Measurements from ENCODE around the gene FAM120AOS. TPM values are rescaled to one million over a fixed set of nuclear protein-coding genes. Genes with fewer than 3 reads are reported as not detected.

The FAM120AOS gene
- total RNA-seq, 1 donor from 2014 or later = 40.9 TPM

- Mint-ChIP-seq H3K27ac (no peak overlapping the region), H3K36me3 (peaks cover 40% of the 10 kb centered on the region), H3K4me1 (peaks cover 2% of the 10 kb centered on the region), H3K9me3 (no peaks in the 10 kb centered on the region), H3K27me3 (ENCODE audit: insufficient read depth, low read depth) (peaks cover 4% of the 10 kb centered on the region), H3K4me3 (no peak overlapping the region)
- no peaks in the 10 kb centered on the region for H3K9me3 ChIP-seq (ENCODE audit: low read depth)
- no peaks in the 10 kb centered on the region for H3F3A ChIP-seq (ENCODE audit: low read depth)
- H3K36me3 ChIP-seq = no peaks in the 10 kb centered on the region
- no peak overlapping the region for H3K4me2 ChIP-seq
- no peak for DNase-seq (ENCODE audit: low spot score)
- no peak overlapping the region for H3K9ac ChIP-seq
- no peak overlapping the region for H3K27ac ChIP-seq
- no peak overlapping the region for H2AFZ ChIP-seq (replicated peaks)
- peaks cover 4% of the 10 kb centered on the region for H4K20me1 ChIP-seq (ENCODE audit: low read depth)
- peaks cover 3% of the 10 kb centered on the region for H3K79me2 ChIP-seq (ENCODE audit: low read depth)
- H3K27me3 ChIP-seq = no peaks in the 10 kb centered on the region
- TF ChIP-seq EZH2 (IDR thresholded peaks at IDR 0.05) (no peak), CTCF (IDR thresholded peaks at IDR 0.05) (no peak), EZH2phosphoT487 (IDR thresholded peaks at IDR 0.05) (no peak)
- peaks cover 4% of the 10 kb centered on the region for H3K4me1 ChIP-seq
- H3K4me3 ChIP-seq = no peak overlapping the region
These were observed 42.9 kb upstream of the FAM120AOS start for GRCh38 chr9:93496285-93496684.

GRCh38 chr9:93493949-93494348, 40.6 kb upstream of the FAM120AOS start:
- peaks cover 2% of the 10 kb centered on the region for H3K4me1 Mint-ChIP-seq
- H3K4me3 Mint-ChIP-seq = no peak overlapping the region
- Histone ChIP-seq H3K4me3 (no peak overlapping the region), H3F3A (ENCODE audit: low read depth) (no peaks in the 10 kb centered on the region), H3K79me2 (ENCODE audit: low read depth) (peaks cover 3% of the 10 kb centered on the region), H2AFZ (replicated peaks) (no peak overlapping the region), H3K27me3 (no peaks in the 10 kb centered on the region), H3K4me2 (no peak overlapping the region), H3K9me3 (ENCODE audit: low read depth) (no peaks in the 10 kb centered on the region), H3K27ac (no peak overlapping the region), H3K9ac (no peak overlapping the region), H4K20me1 (ENCODE audit: low read depth) (peaks cover 4% of the 10 kb centered on the region), H3K4me1 (peaks cover 4% of the 10 kb centered on the region), H3K36me3 (no peaks in the 10 kb centered on the region)
- no peak for DNase-seq (ENCODE audit: low spot score)
- TF ChIP-seq EZH2phosphoT487 (IDR thresholded peaks at IDR 0.05) = no peak
- TF ChIP-seq EZH2 (IDR thresholded peaks at IDR 0.05) = no peak
- no peak for TF ChIP-seq CTCF (IDR thresholded peaks at IDR 0.05)
- H3K27ac Mint-ChIP-seq = no peak overlapping the region
- H3K36me3 Mint-ChIP-seq = peaks cover 25% of the 10 kb centered on the region
- H3K9me3 Mint-ChIP-seq = no peaks in the 10 kb centered on the region
- no peaks in the 10 kb centered on the region for H3K27me3 Mint-ChIP-seq (ENCODE audit: insufficient read depth, low read depth)

GRCh38 chr9:93492327-93492726, 38.9 kb upstream of the FAM120AOS start:
- H4K20me1 ChIP-seq (ENCODE audit: low read depth) = peaks cover 4% of the 10 kb centered on the region

More at GRCh38 chr9:93492327-93492726, 38.9 kb upstream of the FAM120AOS start:
- Histone ChIP-seq H3K4me2 (no peak overlapping the region), H3F3A (ENCODE audit: low read depth) (no peaks in the 10 kb centered on the region), H3K9me3 (ENCODE audit: low read depth) (no peaks in the 10 kb centered on the region), H3K27me3 (no peaks in the 10 kb centered on the region), H3K4me3 (no peak overlapping the region), H3K27ac (no peak overlapping the region), H3K79me2 (ENCODE audit: low read depth) (peaks cover 4% of the 10 kb centered on the region), H3K4me1 (peaks cover 4% of the 10 kb centered on the region), H2AFZ (replicated peaks) (no peak overlapping the region), H3K36me3 (no peaks in the 10 kb centered on the region), H3K9ac (no peak overlapping the region)
- Mint-ChIP-seq H3K36me3 (peaks cover 26% of the 10 kb centered on the region), H3K4me3 (no peak overlapping the region), H3K9me3 (no peaks in the 10 kb centered on the region), H3K4me1 (peaks cover 2% of the 10 kb centered on the region), H3K27me3 (ENCODE audit: insufficient read depth, low read depth) (no peaks in the 10 kb centered on the region), H3K27ac (no peak overlapping the region)
- peak; percentile 16 for DNase-seq (ENCODE audit: low spot score)
- no peak for TF ChIP-seq EZH2 (IDR thresholded peaks at IDR 0.05)
- no peak for TF ChIP-seq CTCF (IDR thresholded peaks at IDR 0.05)
- no peak for TF ChIP-seq EZH2phosphoT487 (IDR thresholded peaks at IDR 0.05)

Data from neural progenitor cell (in vitro differentiated cells).